Esophagus squamous epithelium (tissue), 4 donors: ENCODE measurements around the gene CARD11.

ENCODE experiments used
- CTCF ChIP-seq, 6 experiments: fragments of 450-650 bp in 4 of 6; fragments of 200-600 bp in 2 of 6; sonication (generic) in 2 of 6; IDR thresholded peaks; one replicate each; pipeline ENCODE4 v1.5.1; 2016 to 2019; ENCODE audit warnings: antibody characterized with exemption in 6 of 6, mild to moderate bottlenecking in 4 of 6, moderate library complexity in 4 of 6
- POLR2A ChIP-seq, 4 donors: fragments of 450-650 bp; IDR thresholded peaks; one replicate each; pipeline ENCODE4 v1.6.1; 2017; ENCODE audit warnings: antibody characterized with exemption in 4 of 4, mild to moderate bottlenecking in 4 of 4, moderate library complexity in 3 of 4

GRCh38 chr7:3034591-3035150 lies 9.0 kb downstream of the CARD11 start:
- no peak for TF ChIP-seq CTCF (IDR thresholded peaks at IDR 0.05)
- TF ChIP-seq POLR2A (IDR thresholded peaks at IDR 0.05), result no peak
